ENCODE measurements around the gene TMEM209. TPM values are rescaled to one million over a fixed set of nuclear protein-coding genes. Genes with fewer than 3 reads are reported as not detected.

TMEM209 gene
- total RNA-seq, 1 experiment from 2014 or later, result 21.0 TPM

DNA sequence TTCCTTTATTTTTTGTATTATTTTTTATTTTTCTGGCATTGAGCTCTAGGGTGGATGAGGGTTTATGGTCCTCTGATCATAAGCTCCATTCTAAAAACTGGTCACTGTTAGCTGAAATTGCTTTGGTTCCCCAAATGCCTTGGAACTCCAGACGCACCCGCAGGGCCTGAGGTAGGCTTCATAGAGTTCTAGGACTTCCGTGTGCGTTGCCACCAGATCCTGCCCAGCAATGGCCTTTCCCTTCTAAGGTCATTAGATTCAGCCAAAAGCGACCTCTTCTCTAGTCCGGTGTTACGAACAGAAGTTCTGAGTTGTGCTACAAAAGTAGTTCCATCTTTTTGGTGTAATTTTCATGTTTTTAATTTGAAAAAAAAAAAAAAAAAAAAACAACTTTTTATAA is 70.5 kb downstream of the TMEM209 start (continued):
- TF ChIP-seq MLX (CRISPR knock-in tag; IDR thresholded peaks at IDR 0.05) (no peak), GRHL2 (CRISPR knock-in tag; IDR thresholded peaks at IDR 0.05; ENCODE audit: insufficient replicate concordance, severe bottlenecking) (no peak), EMX1 (CRISPR knock-in tag; IDR thresholded peaks at IDR 0.05) (no peak), NFYB (CRISPR knock-in tag; conservative IDR thresholded peaks at IDR 0.05; ENCODE audit: low read depth) (no peak), TP53 (CRISPR knock-in tag; IDR thresholded peaks at IDR 0.05) (no peak), IRF2 (CRISPR knock-in tag; IDR thresholded peaks at IDR 0.05; ENCODE audit: borderline replicate concordance, low read depth) (no peak), SMAD3 (CRISPR knock-in tag; IDR thresholded peaks at IDR 0.05; ENCODE audit: borderline replicate concordance) (no peak)
- TF ChIP-seq, protein P1, sequence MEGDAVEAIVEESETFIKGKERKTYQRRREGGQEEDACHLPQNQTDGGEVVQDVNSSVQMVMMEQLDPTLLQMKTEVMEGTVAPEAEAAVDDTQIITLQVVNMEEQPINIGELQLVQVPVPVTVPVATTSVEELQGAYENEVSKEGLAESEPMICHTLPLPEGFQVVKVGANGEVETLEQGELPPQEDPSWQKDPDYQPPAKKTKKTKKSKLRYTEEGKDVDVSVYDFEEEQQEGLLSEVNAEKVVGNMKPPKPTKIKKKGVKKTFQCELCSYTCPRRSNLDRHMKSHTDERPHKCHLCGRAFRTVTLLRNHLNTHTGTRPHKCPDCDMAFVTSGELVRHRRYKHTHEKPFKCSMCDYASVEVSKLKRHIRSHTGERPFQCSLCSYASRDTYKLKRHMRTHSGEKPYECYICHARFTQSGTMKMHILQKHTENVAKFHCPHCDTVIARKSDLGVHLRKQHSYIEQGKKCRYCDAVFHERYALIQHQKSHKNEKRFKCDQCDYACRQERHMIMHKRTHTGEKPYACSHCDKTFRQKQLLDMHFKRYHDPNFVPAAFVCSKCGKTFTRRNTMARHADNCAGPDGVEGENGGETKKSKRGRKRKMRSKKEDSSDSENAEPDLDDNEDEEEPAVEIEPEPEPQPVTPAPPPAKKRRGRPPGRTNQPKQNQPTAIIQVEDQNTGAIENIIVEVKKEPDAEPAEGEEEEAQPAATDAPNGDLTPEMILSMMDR (IDR thresholded peaks at IDR 0.05), result no peak
- TF ChIP-seq, protein P2, sequence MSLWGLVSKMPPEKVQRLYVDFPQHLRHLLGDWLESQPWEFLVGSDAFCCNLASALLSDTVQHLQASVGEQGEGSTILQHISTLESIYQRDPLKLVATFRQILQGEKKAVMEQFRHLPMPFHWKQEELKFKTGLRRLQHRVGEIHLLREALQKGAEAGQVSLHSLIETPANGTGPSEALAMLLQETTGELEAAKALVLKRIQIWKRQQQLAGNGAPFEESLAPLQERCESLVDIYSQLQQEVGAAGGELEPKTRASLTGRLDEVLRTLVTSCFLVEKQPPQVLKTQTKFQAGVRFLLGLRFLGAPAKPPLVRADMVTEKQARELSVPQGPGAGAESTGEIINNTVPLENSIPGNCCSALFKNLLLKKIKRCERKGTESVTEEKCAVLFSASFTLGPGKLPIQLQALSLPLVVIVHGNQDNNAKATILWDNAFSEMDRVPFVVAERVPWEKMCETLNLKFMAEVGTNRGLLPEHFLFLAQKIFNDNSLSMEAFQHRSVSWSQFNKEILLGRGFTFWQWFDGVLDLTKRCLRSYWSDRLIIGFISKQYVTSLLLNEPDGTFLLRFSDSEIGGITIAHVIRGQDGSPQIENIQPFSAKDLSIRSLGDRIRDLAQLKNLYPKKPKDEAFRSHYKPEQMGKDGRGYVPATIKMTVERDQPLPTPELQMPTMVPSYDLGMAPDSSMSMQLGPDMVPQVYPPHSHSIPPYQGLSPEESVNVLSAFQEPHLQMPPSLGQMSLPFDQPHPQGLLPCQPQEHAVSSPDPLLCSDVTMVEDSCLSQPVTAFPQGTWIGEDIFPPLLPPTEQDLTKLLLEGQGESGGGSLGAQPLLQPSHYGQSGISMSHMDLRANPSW (CRISPR knock-in tag; conservative IDR thresholded peaks at IDR 0.05; ENCODE audit: low read depth), result no peak
- TF ChIP-seq, protein P3, sequence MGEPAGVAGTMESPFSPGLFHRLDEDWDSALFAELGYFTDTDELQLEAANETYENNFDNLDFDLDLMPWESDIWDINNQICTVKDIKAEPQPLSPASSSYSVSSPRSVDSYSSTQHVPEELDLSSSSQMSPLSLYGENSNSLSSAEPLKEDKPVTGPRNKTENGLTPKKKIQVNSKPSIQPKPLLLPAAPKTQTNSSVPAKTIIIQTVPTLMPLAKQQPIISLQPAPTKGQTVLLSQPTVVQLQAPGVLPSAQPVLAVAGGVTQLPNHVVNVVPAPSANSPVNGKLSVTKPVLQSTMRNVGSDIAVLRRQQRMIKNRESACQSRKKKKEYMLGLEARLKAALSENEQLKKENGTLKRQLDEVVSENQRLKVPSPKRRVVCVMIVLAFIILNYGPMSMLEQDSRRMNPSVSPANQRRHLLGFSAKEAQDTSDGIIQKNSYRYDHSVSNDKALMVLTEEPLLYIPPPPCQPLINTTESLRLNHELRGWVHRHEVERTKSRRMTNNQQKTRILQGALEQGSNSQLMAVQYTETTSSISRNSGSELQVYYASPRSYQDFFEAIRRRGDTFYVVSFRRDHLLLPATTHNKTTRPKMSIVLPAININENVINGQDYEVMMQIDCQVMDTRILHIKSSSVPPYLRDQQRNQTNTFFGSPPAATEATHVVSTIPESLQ (CRISPR knock-in tag; IDR thresholded peaks at IDR 0.05), result no peak

GRCh38 chr7:130134106-130134636 is 71.0 kb downstream of the TMEM209 start:
- no peak for DNase-seq (ENCODE audit: low spot score)
- no peak overlapping the region for H3K4me3 Mint-ChIP-seq
- ChIA-PET POLR2A (interaction anchor here (1.7 kb wide), 1 partner anchor 64 kb away, joined by 3 read pairs; the partner anchor contains the start of gene KLHDC10), CTCF (interaction anchor here (0.9 to 1.8 kb wide), 4 partner anchors 21 to 64 kb away, joined by 3 to 8 read pairs (median 4); partner anchors contain the start of gene KLHDC10)
- peaks cover 17% of the 10 kb centered on the region for H3K4me1 Mint-ChIP-seq
- H3K27me3 Mint-ChIP-seq (ENCODE audit: low read depth), result no peaks in the 10 kb centered on the region
- peaks cover 14% of the 10 kb centered on the region for H3K36me3 Mint-ChIP-seq
- no peak for ATAC-seq
- TF ChIP-seq IRF2 (CRISPR knock-in tag; IDR thresholded peaks at IDR 0.05; ENCODE audit: borderline replicate concordance, low read depth) (no peak), KAT7 (CRISPR knock-in tag; IDR thresholded peaks at IDR 0.05; ENCODE audit: borderline replicate concordance) (no peak), ETV6 (CRISPR knock-in tag; IDR thresholded peaks at IDR 0.05) (no peak), ATF1 (CRISPR knock-in tag; IDR thresholded peaks at IDR 0.05) (no peak), GABPB1 (CRISPR knock-in tag; IDR thresholded peaks at IDR 0.05) (no peak), FOXP1 (CRISPR knock-in tag; IDR thresholded peaks at IDR 0.05; ENCODE audit: borderline replicate concordance) (no peak), NR1H2 (CRISPR knock-in tag; IDR thresholded peaks at IDR 0.05) (no peak), HMGA2 (CRISPR knock-in tag; IDR thresholded peaks at IDR 0.05) (no peak), TCF7 (CRISPR knock-in tag; IDR thresholded peaks at IDR 0.05; ENCODE audit: low read depth) (no peak), OVOL2 (CRISPR knock-in tag; IDR thresholded peaks at IDR 0.05; ENCODE audit: borderline replicate concordance) (no peak), MXD4 (CRISPR knock-in tag; IDR thresholded peaks at IDR 0.05; ENCODE audit: borderline replicate concordance) (no peak), NR3C1 (CRISPR knock-in tag; conservative IDR thresholded peaks at IDR 0.05; ENCODE audit: low read depth) (no peak), FOXK1 (CRISPR knock-in tag; IDR thresholded peaks at IDR 0.05) (no peak)
- no peak overlapping the region for H3K27ac Mint-ChIP-seq
- no peaks in the 10 kb centered on the region for H3K9me3 Mint-ChIP-seq
